ENCODE data around the gene VCL. TPM values are rescaled to one million over a fixed set of nuclear protein-coding genes. Genes with fewer than 3 reads are reported as not detected.

VCL gene
- total and polyA plus RNA-seq, 5 donors from 2014 or later, result 11.4 to 39.2 (median 15.9) TPM

DNA sequence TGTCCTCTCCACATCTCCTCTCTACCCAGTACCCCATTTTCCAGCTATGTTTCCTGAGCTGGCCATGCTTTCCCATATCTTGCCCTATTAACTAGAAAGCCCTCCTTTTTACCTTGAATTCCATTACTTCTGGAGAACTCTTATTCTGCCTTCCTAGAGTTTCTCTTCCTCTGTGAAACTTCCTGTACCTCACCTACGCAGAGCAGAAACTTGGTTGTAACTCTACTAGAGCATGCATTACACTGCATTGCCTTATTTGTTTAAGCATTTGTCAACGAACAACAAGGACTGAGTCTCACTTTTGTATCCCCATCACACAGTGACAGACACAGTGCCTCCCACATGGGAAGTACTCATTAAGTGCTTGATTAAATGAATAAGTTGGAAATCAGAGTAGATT lies 36.4 kb downstream of the VCL start:
- Mint-ChIP-seq H3K4me1 (peaks cover 21 to 34% (median 27%) of the 10 kb centered on the region in 4 donors), H3K4me3 (no peak overlapping the region), H3K36me3 (peaks cover 3% of the 10 kb centered on the region), H3K9me3 (no peaks in the 10 kb centered on the region), H3K27ac (peak overlapping the region; percentile 0 to 88 (median 77)), H3K27me3 (no peaks in the 10 kb centered on the region)
- no peak for ATAC-seq (ENCODE audit: low read depth in 2 of 2)
- no peak overlapping the region for H3K4me3 ChIP-seq (ENCODE audit: low read depth, low read length)
- DNase-seq, result no peak
- H3K4me1 ChIP-seq (ENCODE audit: control insufficient read depth, insufficient read depth, low read length, poor library complexity, severe bottlenecking), result no peaks in the 10 kb centered on the region
- H3K27ac ChIP-seq (ENCODE audit: insufficient read depth, low read length, poor library complexity, severe bottlenecking), result no peak overlapping the region
- no peaks in the 10 kb centered on the region for H3K27me3 ChIP-seq (ENCODE audit: control insufficient read depth, insufficient read depth, low read length)
- H3K9me3 ChIP-seq (ENCODE audit: control insufficient read depth in 2 of 2, low read length in 2 of 2), result no peaks in the 10 kb centered on the region
- no peaks in the 10 kb centered on the region for H3K36me3 ChIP-seq (ENCODE audit: control insufficient read depth, insufficient read depth, low read length)

DNA sequence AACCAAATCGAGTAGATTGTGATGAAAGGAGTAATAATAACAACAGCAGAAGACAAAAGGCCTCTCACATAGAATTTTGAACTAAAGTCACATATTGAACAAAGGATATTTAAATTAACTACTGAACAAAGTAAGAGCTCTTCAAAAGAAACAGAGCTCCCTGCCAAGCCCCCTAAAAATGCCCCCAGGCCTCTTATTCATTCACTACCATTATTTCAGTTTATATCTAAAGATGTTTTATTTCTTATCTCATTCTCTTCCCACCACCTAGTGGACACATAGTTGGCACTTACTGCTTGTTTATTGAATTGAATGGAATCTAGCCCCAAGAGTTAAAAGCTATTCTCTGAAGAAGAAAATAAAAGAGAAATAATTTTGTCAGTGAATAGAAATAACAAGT lies 37.4 kb downstream of the VCL start:
- Mint-ChIP-seq H3K4me3 (no peak overlapping the region), H3K27ac (peak overlapping the region; percentile 27 to 88 (median 64)), H3K27me3 (no peaks in the 10 kb centered on the region), H3K36me3 (peaks cover 7% of the 10 kb centered on the region), H3K4me1 (peaks cover 16 to 40% (median 30%) of the 10 kb centered on the region in 4 donors), H3K9me3 (no peaks in the 10 kb centered on the region)
- Histone ChIP-seq H3K27ac (ENCODE audit: insufficient read depth, low read length, poor library complexity, severe bottlenecking) (peak overlapping the region; percentile 26), H3K9me3 (ENCODE audit: control insufficient read depth in 2 of 2, low read length in 2 of 2) (no peaks in the 10 kb centered on the region), H3K4me1 (ENCODE audit: control insufficient read depth, insufficient read depth, low read length, poor library complexity, severe bottlenecking) (no peaks in the 10 kb centered on the region), H3K4me3 (ENCODE audit: low read depth, low read length) (no peak overlapping the region), H3K27me3 (ENCODE audit: control insufficient read depth, insufficient read depth, low read length) (no peaks in the 10 kb centered on the region), H3K36me3 (ENCODE audit: control insufficient read depth, insufficient read depth, low read length) (no peaks in the 10 kb centered on the region)
- ATAC-seq (ENCODE audit: low read depth in 2 of 2), result no peak
- DNase-seq, result peak in 1 of 3 donors; percentile 17

DNA sequence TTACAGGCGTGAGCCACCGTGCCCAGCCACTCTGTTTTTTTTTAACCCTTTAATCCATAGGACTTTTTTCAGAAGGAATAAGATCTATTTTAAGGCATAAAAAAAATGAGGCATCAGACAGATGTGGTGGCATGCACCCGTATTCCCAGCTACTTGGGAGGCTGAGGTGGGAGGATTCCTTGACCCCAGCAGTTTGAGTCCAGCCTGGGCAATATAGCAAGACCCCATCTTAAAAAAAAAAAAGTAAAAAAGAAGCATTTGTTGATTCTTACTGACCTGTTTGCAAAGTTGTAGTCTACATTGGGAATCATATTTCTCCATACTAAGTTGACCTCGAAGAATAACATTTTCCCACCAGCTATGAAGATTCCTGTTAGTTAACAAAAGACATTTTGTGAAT lies 38.6 kb downstream of the VCL start:
- no peak overlapping the region for H3K4me3 ChIP-seq (ENCODE audit: low read depth, low read length)
- ATAC-seq (ENCODE audit: low read depth in 2 of 2) (no peak), DNase-seq (no peak)
- Mint-ChIP-seq H3K9me3 (no peaks in the 10 kb centered on the region), H3K27ac (no peak overlapping the region), H3K4me1 (peaks cover 11 to 35% (median 30%) of the 10 kb centered on the region in 4 donors), H3K36me3 (peaks cover 7% of the 10 kb centered on the region), H3K27me3 (no peaks in the 10 kb centered on the region), H3K4me3 (no peak overlapping the region)
- no peaks in the 10 kb centered on the region for H3K27me3 ChIP-seq (ENCODE audit: control insufficient read depth, insufficient read depth, low read length)
- no peaks in the 10 kb centered on the region for H3K9me3 ChIP-seq (ENCODE audit: control insufficient read depth in 2 of 2, low read length in 2 of 2)
- H3K27ac ChIP-seq (ENCODE audit: insufficient read depth, low read length, poor library complexity, severe bottlenecking), result no peak overlapping the region
- no peaks in the 10 kb centered on the region for H3K36me3 ChIP-seq (ENCODE audit: control insufficient read depth, insufficient read depth, low read length)
- no peaks in the 10 kb centered on the region for H3K4me1 ChIP-seq (ENCODE audit: control insufficient read depth, insufficient read depth, low read length, poor library complexity, severe bottlenecking)

DNA sequence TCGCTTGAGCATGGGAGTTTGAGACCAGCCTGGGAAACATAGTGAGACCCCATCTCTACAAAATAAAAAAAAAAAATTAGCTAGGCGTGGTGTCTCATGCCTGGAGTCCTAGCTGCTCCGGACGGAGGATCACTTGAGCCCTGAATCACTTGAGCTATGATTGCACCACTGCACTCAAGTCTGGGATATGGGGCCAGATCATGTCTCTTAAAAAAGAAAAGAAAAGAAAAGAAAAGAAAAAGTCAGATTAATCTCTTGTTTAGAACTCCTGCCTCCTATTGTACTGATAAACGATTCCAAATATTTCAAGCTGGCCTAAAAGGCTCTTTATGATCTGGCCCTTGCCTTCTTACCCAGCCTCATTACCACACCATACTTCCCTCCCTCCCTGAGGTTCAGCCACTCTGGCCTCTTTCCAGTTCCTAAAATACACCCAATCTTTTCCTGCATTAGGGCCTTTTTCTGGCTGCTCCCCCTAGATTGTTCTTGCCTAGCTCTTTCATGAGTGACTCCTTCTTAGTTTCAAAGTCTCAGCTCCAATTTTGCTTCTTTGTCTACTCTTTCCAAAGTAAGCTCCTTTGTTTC lies 41.7 kb downstream of the VCL start:
- Mint-ChIP-seq H3K4me1 (peaks cover 6 to 18% (median 14%) of the 10 kb centered on the region in 4 donors), H3K27ac (peak overlapping the region in 2 of 3 donors; percentile 6)

GRCh38 chr10:74040200-74041126 lies 42.5 kb downstream of the VCL start:
- no peak for DNase-seq
- Mint-ChIP-seq H3K4me1 (peaks cover 1 to 11% (median 8%) of the 10 kb centered on the region in 4 donors), H3K27me3 (no peaks in the 10 kb centered on the region), H3K4me3 (no peak overlapping the region), H3K27ac (peak overlapping the region in 2 of 3 donors; percentile 6), H3K9me3 (no peaks in the 10 kb centered on the region), H3K36me3 (peaks cover 7% of the 10 kb centered on the region)
- Histone ChIP-seq H3K27me3 (ENCODE audit: control insufficient read depth, insufficient read depth, low read length) (no peaks in the 10 kb centered on the region), H3K9me3 (ENCODE audit: control insufficient read depth in 2 of 2, low read length in 2 of 2) (no peaks in the 10 kb centered on the region), H3K36me3 (ENCODE audit: control insufficient read depth, insufficient read depth, low read length) (no peaks in the 10 kb centered on the region), H3K4me1 (ENCODE audit: control insufficient read depth, insufficient read depth, low read length, poor library complexity, severe bottlenecking) (no peaks in the 10 kb centered on the region), H3K27ac (ENCODE audit: insufficient read depth, low read length, poor library complexity, severe bottlenecking) (no peak overlapping the region), H3K4me3 (ENCODE audit: low read depth, low read length) (no peak overlapping the region)
- no peak for ATAC-seq (ENCODE audit: low read depth in 2 of 2)

More for the DNA sequence above, 41.7 kb downstream of the VCL start:
- no peak overlapping the region for H3K27ac ChIP-seq (ENCODE audit: insufficient read depth, low read length, poor library complexity, severe bottlenecking)
- H3K27me3 Mint-ChIP-seq, result no peaks in the 10 kb centered on the region
- no peaks in the 10 kb centered on the region for H3K4me1 ChIP-seq (ENCODE audit: control insufficient read depth, insufficient read depth, low read length, poor library complexity, severe bottlenecking)
- H3K4me3 ChIP-seq (ENCODE audit: low read depth, low read length), result no peak overlapping the region
- ATAC-seq (ENCODE audit: low read depth in 2 of 2), result no peak
- H3K27me3 ChIP-seq (ENCODE audit: control insufficient read depth, insufficient read depth, low read length), result no peaks in the 10 kb centered on the region
- H3K36me3 Mint-ChIP-seq, result peaks cover 7% of the 10 kb centered on the region
- H3K4me3 Mint-ChIP-seq, result no peak overlapping the region
- no peaks in the 10 kb centered on the region for H3K9me3 ChIP-seq (ENCODE audit: control insufficient read depth in 2 of 2, low read length in 2 of 2)
- H3K9me3 Mint-ChIP-seq, result no peaks in the 10 kb centered on the region
- no peaks in the 10 kb centered on the region for H3K36me3 ChIP-seq (ENCODE audit: control insufficient read depth, insufficient read depth, low read length)
- DNase-seq, result no peak

DNA sequence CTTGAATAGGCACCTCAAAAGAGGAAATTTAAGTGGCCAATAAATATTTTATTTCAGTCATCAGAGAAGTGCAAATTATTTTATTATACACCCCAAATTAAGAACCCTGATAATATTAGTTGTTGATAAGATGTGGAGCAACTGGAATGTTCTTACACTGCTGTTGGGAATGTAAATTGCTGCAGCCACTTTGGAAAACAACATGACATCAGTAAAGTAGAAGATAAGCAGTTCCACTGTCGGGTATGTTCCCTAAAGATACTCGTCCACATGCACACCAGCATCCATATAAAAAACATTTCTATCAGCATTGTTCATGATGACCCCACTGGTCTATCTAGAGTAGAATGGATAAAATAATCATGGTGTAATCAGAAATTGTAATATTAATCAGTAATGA lies 46.5 kb downstream of the VCL start:
- Histone ChIP-seq H3K27me3 (ENCODE audit: control insufficient read depth, insufficient read depth, low read length) (no peaks in the 10 kb centered on the region), H3K36me3 (ENCODE audit: control insufficient read depth, insufficient read depth, low read length) (no peaks in the 10 kb centered on the region), H3K4me3 (ENCODE audit: low read depth, low read length) (no peak overlapping the region), H3K4me1 (ENCODE audit: control insufficient read depth, insufficient read depth, low read length, poor library complexity, severe bottlenecking) (no peaks in the 10 kb centered on the region), H3K9me3 (ENCODE audit: control insufficient read depth in 2 of 2, low read length in 2 of 2) (no peaks in the 10 kb centered on the region), H3K27ac (ENCODE audit: insufficient read depth, low read length, poor library complexity, severe bottlenecking) (no peak overlapping the region)
- H3K27ac Mint-ChIP-seq, result no peak overlapping the region
- H3K4me1 Mint-ChIP-seq, result peaks cover 0 to 11% (median 7%) of the 10 kb centered on the region in 4 donors
- H3K36me3 Mint-ChIP-seq, result peaks cover 6% of the 10 kb centered on the region
- no peaks in the 10 kb centered on the region for H3K27me3 Mint-ChIP-seq
- no peak for DNase-seq
- no peak for ATAC-seq (ENCODE audit: low read depth in 2 of 2)
- peaks cover 0 to 2% (median 0%) of the 10 kb centered on the region in 7 donors for H3K9me3 Mint-ChIP-seq
- H3K4me3 Mint-ChIP-seq, result no peak overlapping the region

DNA sequence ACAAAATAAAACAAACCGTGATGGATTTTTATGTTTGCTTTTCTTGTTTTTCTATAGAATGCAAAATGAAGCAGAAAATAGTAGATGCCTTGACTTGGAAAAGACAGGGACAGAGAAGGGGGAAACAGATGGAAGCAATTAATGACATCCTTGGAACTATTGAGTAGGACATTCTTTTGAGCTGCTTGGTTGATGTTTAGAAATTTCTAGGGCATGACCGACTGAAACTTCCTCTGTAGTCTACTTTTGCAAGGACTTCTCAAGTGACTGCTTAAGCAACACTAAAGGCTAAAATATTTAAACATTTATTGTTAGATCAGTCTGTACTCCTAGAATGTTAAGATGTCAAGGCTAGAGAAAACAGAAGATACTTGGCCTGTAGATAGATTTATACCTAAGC lies 49.4 kb downstream of the VCL start:
- no peak for ATAC-seq (ENCODE audit: low read depth in 2 of 2)

More for the DNA sequence above, 49.4 kb downstream of the VCL start:
- H3K9me3 Mint-ChIP-seq, result peaks cover 0 to 3% (median 0%) of the 10 kb centered on the region in 7 donors
- Histone ChIP-seq H3K4me3 (ENCODE audit: low read depth, low read length) (no peak overlapping the region), H3K27ac (ENCODE audit: insufficient read depth, low read length, poor library complexity, severe bottlenecking) (no peak overlapping the region), H3K9me3 (ENCODE audit: control insufficient read depth in 2 of 2, low read length in 2 of 2) (no peaks in the 10 kb centered on the region), H3K4me1 (ENCODE audit: control insufficient read depth, insufficient read depth, low read length, poor library complexity, severe bottlenecking) (no peaks in the 10 kb centered on the region), H3K36me3 (ENCODE audit: control insufficient read depth, insufficient read depth, low read length) (no peaks in the 10 kb centered on the region), H3K27me3 (ENCODE audit: control insufficient read depth, insufficient read depth, low read length) (no peaks in the 10 kb centered on the region)
- H3K4me3 Mint-ChIP-seq, result no peak overlapping the region
- no peak overlapping the region for H3K27ac Mint-ChIP-seq
- H3K36me3 Mint-ChIP-seq, result peaks cover 5% of the 10 kb centered on the region
- H3K27me3 Mint-ChIP-seq, result no peaks in the 10 kb centered on the region
- no peak for DNase-seq
- peaks cover 0 to 10% (median 6%) of the 10 kb centered on the region in 4 donors for H3K4me1 Mint-ChIP-seq

All from CD4-positive, CD25-positive, alpha-beta regulatory T cell (primary cell).